Measurements from ENCODE around the gene ARHGAP25.

ARHGAP25 gene

GRCh38 chr2:68742626-68743415 lies 8.2 kb downstream of the ARHGAP25 start:
- DNase-seq (ENCODE audit: low spot score), result no peak

GRCh38 chr2:68743531-68743930 lies 8.9 kb downstream of the ARHGAP25 start:
- DNase-seq (ENCODE audit: low spot score), result no peak

GRCh38 chr2:68744366-68744912 lies 9.8 kb downstream of the ARHGAP25 start:
- no peak for DNase-seq (ENCODE audit: low spot score)

- no peak for DNase-seq (ENCODE audit: low spot score)
Measured at GRCh38 chr2:68745006-68745405, 10.4 kb downstream of the ARHGAP25 start.

GRCh38 chr2:68746408-68746807 lies 11.8 kb downstream of the ARHGAP25 start:
- DNase-seq (ENCODE audit: low spot score), result no peak

- DNase-seq (ENCODE audit: low spot score), result no peak
Measured at GRCh38 chr2:68747413-68747812, 12.8 kb downstream of the ARHGAP25 start.

- no peak for DNase-seq (ENCODE audit: low spot score)
Measured at GRCh38 chr2:68747900-68748299, 13.3 kb downstream of the ARHGAP25 start.

- DNase-seq (ENCODE audit: low spot score), result no peak
Measured at GRCh38 chr2:68748568-68748967, 14.0 kb downstream of the ARHGAP25 start.

- DNase-seq (ENCODE audit: low spot score), result no peak
Measured at GRCh38 chr2:68749345-68749744, 14.7 kb downstream of the ARHGAP25 start.

GRCh38 chr2:68750592-68751396 lies 16.2 kb downstream of the ARHGAP25 start:
- no peak for DNase-seq (ENCODE audit: low spot score)

- DNase-seq (ENCODE audit: low spot score), result peak; percentile 92
Measured at GRCh38 chr2:68751397-68752339, 17.1 kb downstream of the ARHGAP25 start.

GRCh38 chr2:68753318-68753717 lies 18.7 kb downstream of the ARHGAP25 start:
- DNase-seq (ENCODE audit: low spot score), result no peak

GRCh38 chr2:68755071-68755470 lies 20.5 kb downstream of the ARHGAP25 start:
- DNase-seq (ENCODE audit: low spot score), result no peak

- no peak for DNase-seq (ENCODE audit: low spot score)
Measured at GRCh38 chr2:68756178-68756577, 21.6 kb downstream of the ARHGAP25 start.

GRCh38 chr2:68757081-68757480 lies 22.5 kb downstream of the ARHGAP25 start:
- DNase-seq (ENCODE audit: low spot score), result no peak

- DNase-seq (ENCODE audit: low spot score), result no peak
Measured at GRCh38 chr2:68762100-68762499, 27.5 kb downstream of the ARHGAP25 start.

- DNase-seq (ENCODE audit: low spot score), result peak; percentile 72
Measured at GRCh38 chr2:68762665-68763064, 28.1 kb downstream of the ARHGAP25 start.

GRCh38 chr2:68764041-68764805 lies 29.6 kb downstream of the ARHGAP25 start:
- DNase-seq (ENCODE audit: low spot score), result no peak

- no peak for DNase-seq (ENCODE audit: low spot score)
Measured at GRCh38 chr2:68764806-68765311, 30.2 kb downstream of the ARHGAP25 start.

- no peak for DNase-seq (ENCODE audit: low spot score)
Measured at GRCh38 chr2:68765739-68766375, 31.2 kb downstream of the ARHGAP25 start.
